SK-N-SH treated with all-trans-retinoic acid at 6 μM for 48 hours (cell line): ENCODE data around the gene DAW1.

ENCODE experiments used
- ATAC-seq: fragments of 200-7000 bp; cut with Tn5 transposase; 3 replicates; pipeline ENCODE4 v1.9.1; 2020; ENCODE audit warnings: mild to moderate bottlenecking, moderate library complexity
- ARNTL ChIP-seq: fragments of 450-650 bp; formaldehyde crosslinking; IDR thresholded peaks from 2 replicates; pipeline ENCODE4 v1.5.0; 2020; ENCODE audit warnings: low read depth, mild to moderate bottlenecking, moderate library complexity, borderline replicate concordance
- BACH2 ChIP-seq: fragments of 250-450 bp; sonication (Bioruptor Pico); IDR thresholded peaks from 2 replicates; pipeline ENCODE4 v1.9.0; 2021; ENCODE audit warnings: mild to moderate bottlenecking, borderline replicate concordance
- CREB5 ChIP-seq: fragments of 250-450 bp; sonication (Bioruptor Pico); IDR thresholded peaks from 2 replicates; pipeline ENCODE4 v1.5.1; 2020; ENCODE audit warnings: low read depth, mild to moderate bottlenecking, moderate library complexity
- CSDC2 ChIP-seq: fragments of 250-450 bp; sonication (Bioruptor Pico); IDR thresholded peaks from 2 replicates; pipeline ENCODE4 v1.5.0; 2020; ENCODE audit warnings: mild to moderate bottlenecking, moderate library complexity
- CSRNP3 ChIP-seq: fragments of 250-450 bp; sonication (Bioruptor Pico); IDR thresholded peaks from 2 replicates; pipeline ENCODE4 v1.5.1; 2021; ENCODE audit warnings: mild to moderate bottlenecking, moderate library complexity
- ESRRG ChIP-seq: fragments of 250-450 bp; sonication (Bioruptor Pico); IDR thresholded peaks from 2 replicates; pipeline ENCODE4 v1.6.1; 2021; ENCODE audit warnings: mild to moderate bottlenecking
- GLIS3 ChIP-seq: fragments of 250-450 bp; sonication (Bioruptor Pico); IDR thresholded peaks from 2 replicates; pipeline ENCODE4 v1.5.0; 2020; ENCODE audit warnings: mild to moderate bottlenecking, moderate library complexity
- ISL1 ChIP-seq: fragments of 250-450 bp; sonication (Bioruptor Pico); IDR thresholded peaks from 2 replicates; pipeline ENCODE4 v2.1.2; 2022; ENCODE audit warnings: mild to moderate bottlenecking, moderate library complexity
- OSR1 ChIP-seq: fragments of 250-450 bp; sonication (Bioruptor Pico); IDR thresholded peaks from 2 replicates; pipeline ENCODE4 v1.8.0; 2022; ENCODE audit warnings: moderate library complexity, mild to moderate bottlenecking, inconsistent platforms
- POU6F1 ChIP-seq: fragments of 250-450 bp; sonication (Bioruptor Pico); IDR thresholded peaks from 2 replicates; pipeline ENCODE4 v1.8.0; 2021; ENCODE audit warnings: low read depth, mild to moderate bottlenecking, moderate library complexity, borderline replicate concordance
- PPARA ChIP-seq: fragments of 250-450 bp; sonication (Bioruptor Pico); IDR thresholded peaks from 2 replicates; pipeline ENCODE4 v1.5.0; 2020; ENCODE audit warnings: mild to moderate bottlenecking, borderline replicate concordance
- RARB ChIP-seq: fragments of 250-450 bp; sonication (Bioruptor Pico); IDR thresholded peaks from 2 replicates; pipeline ENCODE4 v1.8.0; 2021; ENCODE audit warnings: mild to moderate bottlenecking, moderate library complexity
- TCF4 ChIP-seq: fragments of 250-450 bp; sonication (Bioruptor Pico); IDR thresholded peaks from 2 replicates; pipeline ENCODE4 v1.8.0; 2021; ENCODE audit warnings: mild to moderate bottlenecking, moderate library complexity, borderline replicate concordance
- TOX ChIP-seq: fragments of 250-450 bp; sonication (Bioruptor Pico); IDR thresholded peaks from 2 replicates; pipeline ENCODE4 v1.8.0; 2021; ENCODE audit warnings: mild to moderate bottlenecking, moderate library complexity, borderline replicate concordance
- ZC3H10 ChIP-seq: fragments of 250-450 bp; sonication (Bioruptor Pico); IDR thresholded peaks from 2 replicates; pipeline ENCODE4 v1.5.1; 2021; ENCODE audit warnings: mild to moderate bottlenecking, moderate library complexity
- ZFP3 ChIP-seq: fragments of 250-450 bp; sonication (Bioruptor Pico); IDR thresholded peaks from 2 replicates; pipeline ENCODE4 v1.5.0; 2020; ENCODE audit warnings: mild to moderate bottlenecking, moderate library complexity
- ZFP30 ChIP-seq: fragments of 450-650 bp; formaldehyde crosslinking; IDR thresholded peaks from 2 replicates; pipeline ENCODE4 v1.5.0; 2022; ENCODE audit warnings: mild to moderate bottlenecking, moderate library complexity
- ZNF565 ChIP-seq: fragments of 450-650 bp; formaldehyde crosslinking; conservative IDR thresholded peaks from 2 replicates; pipeline ENCODE4 v1.5.0; 2020; ENCODE audit warnings: low read depth, mild to moderate bottlenecking, moderate library complexity
- ZNF70 ChIP-seq: fragments of 450-650 bp; formaldehyde crosslinking; IDR thresholded peaks from 2 replicates; pipeline ENCODE4 v1.5.0; 2020; ENCODE audit warnings: mild to moderate bottlenecking, moderate library complexity
- ZNF8 ChIP-seq: fragments of 450-650 bp; formaldehyde crosslinking; IDR thresholded peaks from 2 replicates; pipeline ENCODE4 v1.5.0; 2020; ENCODE audit warnings: mild to moderate bottlenecking, moderate library complexity
- TF ChIP-seq, protein P1 (sequence below): fragments of 250-450 bp; sonication (Bioruptor Pico); IDR thresholded peaks from 2 replicates; pipeline ENCODE4 v1.5.0; 2020; ENCODE audit warnings: mild to moderate bottlenecking, moderate library complexity

DAW1 gene

DNA sequence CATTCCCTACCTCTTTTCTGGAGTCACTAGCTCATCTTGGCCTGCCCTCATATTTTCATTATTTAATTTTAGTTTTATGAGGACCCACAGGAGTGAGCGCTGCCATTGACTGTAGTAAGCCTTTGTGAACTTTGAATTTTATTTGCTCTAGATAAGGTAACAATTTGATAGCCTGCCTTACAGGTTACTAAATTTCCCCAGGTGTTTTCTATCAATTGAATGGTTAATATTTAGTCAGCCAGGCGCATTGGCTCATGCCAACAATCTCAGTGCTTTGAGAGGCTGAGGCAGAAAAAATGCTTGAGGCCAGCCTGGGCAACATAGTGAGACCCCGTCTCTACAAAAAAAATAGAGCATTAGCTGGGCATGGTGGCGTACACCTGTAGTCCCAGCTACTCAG, 50.2 kb downstream of the DAW1 start:
- ATAC-seq: no peak
- TF ChIP-seq ISL1 (CRISPR knock-in tag): no peak
- TF ChIP-seq ESRRG (CRISPR knock-in tag): no peak
- TF ChIP-seq ZNF70 (CRISPR knock-in tag): no peak
- TF ChIP-seq CREB5 (CRISPR knock-in tag): no peak
- TF ChIP-seq GLIS3 (CRISPR knock-in tag): no peak
- TF ChIP-seq ZFP30: no peak
- TF ChIP-seq ZNF565 (CRISPR knock-in tag): no peak
- no peak for TF ChIP-seq TOX (CRISPR knock-in tag)
- no peak for TF ChIP-seq OSR1 (CRISPR knock-in tag)
- no peak for TF ChIP-seq ZC3H10 (CRISPR knock-in tag)
- TF ChIP-seq, protein P1, sequence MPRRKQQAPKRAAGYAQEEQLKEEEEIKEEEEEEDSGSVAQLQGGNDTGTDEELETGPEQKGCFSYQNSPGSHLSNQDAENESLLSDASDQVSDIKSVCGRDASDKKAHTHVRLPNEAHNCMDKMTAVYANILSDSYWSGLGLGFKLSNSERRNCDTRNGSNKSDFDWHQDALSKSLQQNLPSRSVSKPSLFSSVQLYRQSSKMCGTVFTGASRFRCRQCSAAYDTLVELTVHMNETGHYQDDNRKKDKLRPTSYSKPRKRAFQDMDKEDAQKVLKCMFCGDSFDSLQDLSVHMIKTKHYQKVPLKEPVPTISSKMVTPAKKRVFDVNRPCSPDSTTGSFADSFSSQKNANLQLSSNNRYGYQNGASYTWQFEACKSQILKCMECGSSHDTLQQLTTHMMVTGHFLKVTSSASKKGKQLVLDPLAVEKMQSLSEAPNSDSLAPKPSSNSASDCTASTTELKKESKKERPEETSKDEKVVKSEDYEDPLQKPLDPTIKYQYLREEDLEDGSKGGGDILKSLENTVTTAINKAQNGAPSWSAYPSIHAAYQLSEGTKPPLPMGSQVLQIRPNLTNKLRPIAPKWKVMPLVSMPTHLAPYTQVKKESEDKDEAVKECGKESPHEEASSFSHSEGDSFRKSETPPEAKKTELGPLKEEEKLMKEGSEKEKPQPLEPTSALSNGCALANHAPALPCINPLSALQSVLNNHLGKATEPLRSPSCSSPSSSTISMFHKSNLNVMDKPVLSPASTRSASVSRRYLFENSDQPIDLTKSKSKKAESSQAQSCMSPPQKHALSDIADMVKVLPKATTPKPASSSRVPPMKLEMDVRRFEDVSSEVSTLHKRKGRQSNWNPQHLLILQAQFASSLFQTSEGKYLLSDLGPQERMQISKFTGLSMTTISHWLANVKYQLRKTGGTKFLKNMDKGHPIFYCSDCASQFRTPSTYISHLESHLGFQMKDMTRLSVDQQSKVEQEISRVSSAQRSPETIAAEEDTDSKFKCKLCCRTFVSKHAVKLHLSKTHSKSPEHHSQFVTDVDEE: no peak
- no peak for TF ChIP-seq CSRNP3 (CRISPR knock-in tag)
- TF ChIP-seq ZFP3 (CRISPR knock-in tag): no peak
- no peak for TF ChIP-seq TCF4 (CRISPR knock-in tag)
- no peak for TF ChIP-seq ZNF8 (CRISPR knock-in tag)
- no peak for TF ChIP-seq POU6F1 (CRISPR knock-in tag)

DNA sequence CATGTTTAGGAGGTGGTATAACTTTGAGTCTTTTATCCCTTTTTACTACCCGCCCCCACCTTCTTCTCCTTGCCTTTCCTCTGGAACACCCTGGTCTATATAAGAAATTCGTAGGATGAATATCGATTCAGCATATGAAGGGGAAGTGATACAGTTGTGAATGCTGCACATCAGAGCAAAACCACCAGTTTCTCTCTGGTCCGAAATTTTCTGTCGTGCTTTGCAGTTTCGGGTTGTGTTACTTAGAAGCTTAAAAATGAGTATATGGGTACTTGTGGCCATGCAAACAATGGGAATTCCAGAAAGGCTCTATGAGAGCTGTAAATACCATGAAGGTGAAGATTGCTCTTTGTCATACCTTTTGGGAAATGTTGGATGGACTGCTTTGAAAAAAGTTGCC, 60.6 kb downstream of the DAW1 start:
- TF ChIP-seq ZNF70 (CRISPR knock-in tag) (no peak), RARB (CRISPR knock-in tag) (no peak), ARNTL (CRISPR knock-in tag) (no peak), ZFP30 (no peak), PPARA (no peak), CSDC2 (CRISPR knock-in tag) (no peak), ZNF8 (CRISPR knock-in tag) (no peak), GLIS3 (CRISPR knock-in tag) (no peak), CSRNP3 (CRISPR knock-in tag) (no peak), BACH2 (no peak)
- TF ChIP-seq, protein P1: no peak
- no peak for ATAC-seq
